GM18873 (cell line): Measurements from ENCODE around the gene PAK6.

ENCODE experiments used
- ATAC-seq: cut with Tn5 transposase; IDR thresholded peaks from one replicate; pipeline ENCODE4 v1.9.1; 2021; ENCODE audit warnings: mild to moderate bottlenecking, moderate library complexity, moderate number of reproducible peaks; ENCODE audit not compliant: unreplicated experiment, low FRiP score

Gene PAK6

GRCh38 chr15:40238532-40239403, at the start of gene PAK6:
PAK6 (plus strand) TSS chr15:40239063; CDS start chr15:40264786, 25,723 bp downstream.
- ATAC-seq, result no peak

- ATAC-seq, result no peak
Observed at GRCh38 chr15:40190591-40190990, 48.3 kb upstream of the PAK6 start.

- ATAC-seq, result no peak
Observed at GRCh38 chr15:40192942-40193341, 45.9 kb upstream of the PAK6 start.

DNA sequence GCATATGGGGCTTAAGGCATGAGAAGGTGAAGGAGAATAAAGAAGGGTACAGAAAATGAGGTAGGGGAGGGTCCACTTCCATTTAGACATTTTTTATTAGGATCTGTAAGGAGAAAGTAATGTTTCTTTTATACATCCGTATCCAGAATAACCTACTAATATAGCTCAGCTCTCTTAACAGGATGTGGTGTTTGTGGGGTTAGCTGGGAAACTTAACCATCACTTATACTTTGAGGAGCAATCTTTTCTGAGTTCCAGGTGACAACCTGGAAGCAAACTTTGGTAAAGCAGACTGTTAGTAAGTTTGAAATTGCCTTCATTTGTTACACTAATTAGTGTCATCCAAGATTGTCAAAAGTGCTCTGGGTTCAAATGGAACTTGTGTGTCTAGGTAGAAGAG, 41.4 kb upstream of the PAK6 start:
- ATAC-seq, result no peak

DNA sequence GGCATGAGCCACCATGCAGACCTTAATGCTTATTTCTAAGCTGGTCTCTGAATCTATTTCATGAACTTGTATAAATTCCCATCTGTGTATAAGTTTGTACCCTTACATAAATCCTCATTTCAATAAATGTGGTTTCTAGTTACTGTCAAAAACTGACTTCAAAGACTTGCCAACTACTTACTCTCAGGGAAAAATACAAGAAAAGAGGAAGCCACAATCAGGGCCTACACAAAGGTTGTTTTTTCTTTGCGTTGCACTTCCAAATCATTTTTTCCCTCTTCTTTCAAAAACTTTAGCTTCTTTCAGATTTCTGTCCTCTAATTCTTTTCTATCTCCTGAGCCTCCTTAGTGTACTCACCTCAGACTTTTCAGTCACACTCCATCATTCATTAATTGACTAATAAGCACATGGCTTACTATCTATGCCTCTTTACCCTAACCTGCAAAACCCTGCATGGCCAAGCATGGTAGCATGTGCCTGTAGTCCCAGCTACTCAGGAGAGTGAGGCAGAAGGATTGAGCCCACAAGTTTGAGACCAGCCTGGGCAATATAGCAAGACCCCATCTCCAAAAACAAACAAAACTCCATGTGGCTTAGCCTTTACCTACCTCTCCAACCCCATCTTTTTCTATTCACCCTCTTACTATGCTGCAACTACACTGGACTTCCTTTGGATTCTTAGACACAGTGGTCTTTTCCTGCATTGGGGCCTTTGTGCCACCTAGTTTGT, 40.3 kb upstream of the PAK6 start:
- ATAC-seq, result no peak

DNA sequence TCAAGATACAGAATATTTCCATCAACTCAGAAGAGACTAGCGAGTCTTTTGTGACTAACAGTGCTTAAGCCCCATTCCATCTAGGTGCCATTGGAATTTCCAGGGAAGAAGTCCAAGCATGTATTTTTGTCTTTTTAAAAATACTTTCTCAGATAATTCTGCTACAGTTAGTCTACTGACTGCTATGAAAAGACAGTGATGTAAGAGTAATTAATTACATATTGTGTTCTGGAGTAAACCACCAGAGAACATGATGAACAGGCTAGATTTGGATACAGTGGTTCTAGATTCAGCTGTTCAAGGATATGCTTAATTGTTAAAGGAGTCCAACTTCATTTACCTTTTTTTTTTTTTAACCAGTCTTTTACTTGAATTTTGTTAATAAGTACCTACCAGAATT, 34.8 kb upstream of the PAK6 start:
- ATAC-seq, result no peak

- ATAC-seq, result no peak
Observed at GRCh38 chr15:40217166-40217824, 21.6 kb upstream of the PAK6 start.

DNA sequence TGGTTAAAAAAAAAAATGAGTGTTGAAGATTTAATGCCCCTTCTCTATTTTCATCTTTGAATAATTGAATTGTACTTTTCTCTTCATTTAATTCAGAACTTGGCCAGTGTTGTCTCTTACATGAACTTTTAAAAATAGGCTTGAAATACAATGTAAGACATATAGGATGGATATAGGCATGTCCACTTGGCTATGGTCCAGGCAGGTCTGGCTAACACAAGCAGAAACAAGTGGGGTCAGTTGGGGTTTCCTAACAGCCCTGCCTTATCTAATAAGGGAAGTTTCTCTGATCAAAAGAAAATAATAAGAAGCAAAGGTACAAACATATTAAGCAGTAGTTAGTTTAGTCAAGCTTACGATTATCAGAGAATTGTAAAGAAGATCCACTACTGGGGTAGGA, 19.1 kb upstream of the PAK6 start:
- no peak for ATAC-seq

DNA sequence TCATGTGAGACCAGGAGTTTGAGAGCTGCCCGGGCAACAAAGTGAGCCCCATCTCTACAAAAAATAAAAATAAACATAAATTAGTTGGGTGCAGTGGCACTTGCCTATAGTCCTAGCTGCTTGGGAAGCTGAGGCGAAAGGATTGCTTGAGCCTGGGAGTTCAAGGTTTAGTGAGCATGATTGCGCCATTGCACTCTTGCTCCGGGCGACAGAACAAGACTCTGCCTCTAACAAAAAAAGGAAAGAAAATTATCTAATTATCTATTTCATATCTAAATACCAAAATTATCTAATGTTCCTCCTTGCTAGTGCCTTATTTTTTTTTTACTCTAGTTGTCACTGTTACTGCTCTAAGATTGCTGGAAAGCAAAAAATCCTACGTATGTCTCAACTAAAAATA, 16.7 kb upstream of the PAK6 start:
- ATAC-seq, result no peak

DNA sequence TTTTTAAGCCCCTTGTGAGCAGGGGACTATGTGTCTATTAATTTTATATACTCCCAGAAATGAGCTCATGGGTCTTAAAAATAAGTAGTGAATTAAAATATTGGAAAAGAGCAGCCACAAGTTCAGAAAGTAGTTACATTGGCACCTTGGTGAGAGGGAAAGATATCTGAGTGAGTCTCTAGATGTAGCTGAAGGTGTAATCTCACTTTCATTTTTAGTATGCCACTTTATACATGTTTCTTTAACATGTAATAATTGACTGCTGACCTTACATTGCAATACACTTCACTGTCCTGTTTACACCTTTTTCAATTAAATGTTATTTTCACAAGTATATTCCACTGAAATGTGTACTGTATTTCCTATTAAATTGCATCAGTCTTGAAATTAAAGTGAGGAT, 12.1 kb upstream of the PAK6 start:
- no peak for ATAC-seq

- ATAC-seq, result no peak
Observed at GRCh38 chr15:40229316-40229715, 9.5 kb upstream of the PAK6 start.

DNA sequence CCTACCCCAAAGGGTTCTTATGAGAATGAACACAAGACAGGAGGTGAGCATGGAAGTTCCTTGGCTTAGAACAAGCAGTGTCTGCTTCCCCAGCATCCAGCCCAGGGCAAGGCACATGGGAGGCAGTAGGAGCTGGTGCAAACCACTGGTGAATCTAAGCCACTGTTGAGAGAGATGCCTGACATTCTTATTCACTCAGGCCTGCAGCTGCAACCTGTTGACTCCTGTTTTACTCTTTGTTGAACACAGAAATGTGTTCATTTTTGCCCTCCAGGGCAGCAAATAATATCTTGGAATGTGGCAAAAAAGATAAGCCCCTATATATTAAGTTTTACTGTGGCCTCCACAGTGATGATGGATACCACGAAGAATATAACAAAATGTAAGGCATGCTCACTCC, 8.9 kb upstream of the PAK6 start:
- ATAC-seq, result no peak

GRCh38 chr15:40232625-40233070, 6.2 kb upstream of the PAK6 start:
- ATAC-seq, result no peak

DNA sequence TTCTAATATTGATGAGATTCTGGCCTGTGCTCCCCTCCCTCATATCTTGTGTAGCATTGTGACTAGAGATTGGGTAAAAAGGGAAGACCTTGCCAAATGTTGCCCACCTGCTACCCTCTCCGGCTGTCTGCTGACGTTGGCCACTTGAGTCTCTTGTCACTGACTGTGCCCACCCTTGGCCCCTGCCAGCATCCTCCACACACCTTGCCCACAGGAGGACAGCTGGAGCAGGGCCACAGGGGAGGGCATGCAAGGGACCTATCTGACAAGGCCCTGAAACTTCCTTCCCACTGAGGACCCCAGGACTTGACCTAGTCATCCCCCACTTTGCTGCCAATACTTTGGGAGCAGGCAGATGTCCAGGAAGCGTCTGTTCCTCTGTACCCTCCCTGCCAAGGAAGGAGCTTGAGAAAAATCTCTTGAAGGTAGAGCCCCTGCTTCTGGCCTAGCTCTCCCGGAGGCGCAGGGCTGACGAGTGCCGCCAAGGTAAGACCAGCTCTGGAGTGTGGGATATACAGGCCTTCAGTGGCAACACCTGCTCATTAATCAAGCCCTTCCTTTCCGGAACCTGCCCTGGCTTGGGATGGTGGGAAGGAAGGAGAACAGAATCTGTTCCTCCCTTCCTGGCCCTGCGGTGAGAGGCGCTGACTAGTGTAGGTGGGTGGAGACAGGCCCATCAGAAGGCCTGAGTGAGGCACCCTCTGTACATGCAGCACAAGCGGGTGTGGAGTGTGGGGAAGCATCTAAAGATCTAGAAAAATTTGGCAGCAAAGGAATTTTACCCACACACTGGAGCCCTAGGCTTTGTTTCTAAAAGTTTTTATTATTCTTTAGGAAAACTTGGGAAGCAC, 4.9 kb upstream of the PAK6 start:
- ATAC-seq, result no peak

GRCh38 chr15:40234783-40235182, 4.1 kb upstream of the PAK6 start:
- no peak for ATAC-seq

DNA sequence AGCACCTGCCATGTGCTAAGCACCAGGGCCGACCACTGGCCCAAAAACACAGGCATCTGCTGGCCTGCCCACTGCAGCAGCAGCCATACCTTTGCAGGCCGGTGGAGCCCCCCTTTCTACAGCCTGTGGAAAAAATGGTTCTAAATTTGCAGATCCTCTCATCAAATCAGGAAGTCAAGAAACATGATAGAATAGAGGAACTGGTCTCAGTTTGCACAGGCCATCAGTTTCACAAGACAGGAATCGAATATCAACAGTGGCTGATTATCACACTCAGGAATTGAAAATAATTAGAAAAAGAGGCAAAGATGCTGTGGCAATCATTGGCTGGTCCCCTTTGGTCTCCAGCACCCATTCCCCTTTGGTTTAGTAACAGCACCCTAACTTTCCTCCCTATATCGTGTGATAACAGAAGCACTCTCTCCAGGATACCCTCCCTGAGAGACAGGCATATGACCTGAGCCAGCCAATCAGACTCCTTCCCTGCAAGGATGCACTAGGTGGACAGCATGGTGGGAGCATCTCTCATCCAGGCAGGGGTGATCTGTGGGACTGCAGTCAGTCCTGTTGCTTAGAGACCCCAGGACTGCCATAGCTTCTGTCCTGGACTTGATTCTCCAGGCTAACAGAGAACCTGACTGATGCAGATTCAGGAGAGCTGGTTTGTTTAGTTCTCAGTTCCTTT, 3.5 kb upstream of the PAK6 start:
- no peak for ATAC-seq

DNA sequence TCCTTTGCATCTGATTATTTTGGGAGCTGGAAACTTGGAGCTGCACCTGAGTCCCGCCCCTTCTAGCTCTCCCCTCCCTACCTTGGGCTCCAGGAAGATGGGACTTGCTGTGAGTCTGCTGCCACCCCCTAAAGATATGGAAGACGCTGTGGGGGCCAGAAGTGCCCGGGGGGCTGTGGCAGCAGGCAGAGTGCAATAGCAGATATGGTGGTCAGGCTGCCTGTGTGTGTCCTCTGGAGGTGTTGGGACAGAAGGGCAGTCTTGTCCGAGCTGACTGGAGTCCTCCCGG, 485 bp downstream of the PAK6 start:
- no peak for ATAC-seq

GRCh38 chr15:40239693-40240618, 1.1 kb downstream of the PAK6 start:
- no peak for ATAC-seq

DNA sequence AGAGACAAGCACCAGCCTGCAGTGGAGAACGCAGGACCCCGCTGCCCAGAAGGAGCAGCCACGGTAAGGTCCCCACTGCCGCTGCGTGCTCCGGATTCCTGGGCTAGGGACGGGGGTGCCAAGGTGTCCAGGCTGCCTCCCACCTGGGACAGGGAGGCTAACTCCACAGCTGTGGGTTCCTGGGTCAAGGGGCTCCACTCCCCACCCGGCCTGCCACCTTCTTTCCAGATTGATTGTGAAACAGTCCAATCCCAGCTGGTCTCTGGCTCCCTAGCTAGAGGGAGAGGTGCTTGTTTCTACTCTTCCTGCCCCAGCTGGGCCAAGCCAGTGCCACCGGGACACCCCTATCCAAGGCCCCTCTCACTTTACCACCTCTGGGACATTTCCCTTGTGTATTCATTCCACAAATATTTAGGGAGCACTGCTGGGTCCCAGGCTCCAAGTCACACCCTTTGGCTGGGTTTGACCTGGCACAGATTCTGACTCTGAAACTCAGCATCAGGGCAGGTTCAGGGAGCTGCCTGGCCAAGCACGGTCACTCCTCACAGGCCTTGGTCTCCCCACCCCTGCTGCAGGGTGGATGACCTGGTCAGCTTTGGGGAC, 1.9 kb downstream of the PAK6 start:
- no peak for ATAC-seq
